Uterus (tissue), 2 donors: ENCODE data around the gene TMEM131L.

Experiments
- POLR2A ChIP-seq, 2 donors: fragments of 450-650 bp; IDR thresholded peaks; one replicate each; pipeline ENCODE4 v1.6.1; 2016; ENCODE audit warnings: antibody characterized with exemption in 2 of 2, mild to moderate bottlenecking in 1 of 2, moderate library complexity in 1 of 2
- TF ChIP-seq, protein P1 (sequence below), 4 experiments: fragments of 200-600 bp in 2 of 4; fragments of 450-650 bp in 2 of 4; sonication (generic) in 2 of 4; IDR thresholded peaks; one replicate each; pipeline ENCODE4 v1.5.1; 2016 to 2019; ENCODE audit warnings: antibody characterized with exemption in 4 of 4, mild to moderate bottlenecking in 2 of 4, moderate library complexity in 1 of 4

DNA sequence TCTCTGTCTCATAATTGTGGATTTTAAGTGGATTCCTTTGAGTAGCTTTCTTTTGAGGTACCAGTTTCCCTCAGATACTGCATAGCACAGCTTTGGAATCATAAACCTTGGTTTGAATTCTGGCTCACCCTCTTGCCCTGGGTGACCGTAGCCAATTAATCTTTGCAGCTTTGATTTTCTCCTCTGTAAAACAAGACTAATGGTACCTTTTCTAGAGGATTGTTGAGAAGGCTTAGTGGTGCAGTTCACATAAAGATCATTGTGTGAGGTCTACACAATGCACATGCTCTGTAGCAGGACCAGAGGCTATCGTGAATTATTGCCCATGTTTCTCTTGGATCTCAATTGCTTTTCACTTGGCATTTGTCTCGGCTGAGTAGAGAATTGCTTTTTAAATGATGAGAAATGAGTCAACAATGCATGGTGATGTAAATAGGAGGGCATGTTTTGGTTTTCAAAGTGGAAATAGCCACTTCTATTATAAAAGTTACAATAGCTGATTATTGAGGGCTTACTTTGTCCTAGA, 47.9 kb downstream of the TMEM131L start:
- TF ChIP-seq, protein P1, sequence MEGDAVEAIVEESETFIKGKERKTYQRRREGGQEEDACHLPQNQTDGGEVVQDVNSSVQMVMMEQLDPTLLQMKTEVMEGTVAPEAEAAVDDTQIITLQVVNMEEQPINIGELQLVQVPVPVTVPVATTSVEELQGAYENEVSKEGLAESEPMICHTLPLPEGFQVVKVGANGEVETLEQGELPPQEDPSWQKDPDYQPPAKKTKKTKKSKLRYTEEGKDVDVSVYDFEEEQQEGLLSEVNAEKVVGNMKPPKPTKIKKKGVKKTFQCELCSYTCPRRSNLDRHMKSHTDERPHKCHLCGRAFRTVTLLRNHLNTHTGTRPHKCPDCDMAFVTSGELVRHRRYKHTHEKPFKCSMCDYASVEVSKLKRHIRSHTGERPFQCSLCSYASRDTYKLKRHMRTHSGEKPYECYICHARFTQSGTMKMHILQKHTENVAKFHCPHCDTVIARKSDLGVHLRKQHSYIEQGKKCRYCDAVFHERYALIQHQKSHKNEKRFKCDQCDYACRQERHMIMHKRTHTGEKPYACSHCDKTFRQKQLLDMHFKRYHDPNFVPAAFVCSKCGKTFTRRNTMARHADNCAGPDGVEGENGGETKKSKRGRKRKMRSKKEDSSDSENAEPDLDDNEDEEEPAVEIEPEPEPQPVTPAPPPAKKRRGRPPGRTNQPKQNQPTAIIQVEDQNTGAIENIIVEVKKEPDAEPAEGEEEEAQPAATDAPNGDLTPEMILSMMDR (IDR thresholded peaks at IDR 0.05) = no peak
- TF ChIP-seq POLR2A (IDR thresholded peaks at IDR 0.05) = no peak
